Activated CD4-positive, alpha-beta T cell treated with anti-CD3 and anti-CD28 coated beads, Interleukin-2, amount 10 ng/mL, durations not matched to agents 24 days and 14 days (primary cell): ENCODE measurements around the gene GNA12. TPM values are rescaled to one million over a fixed set of nuclear protein-coding genes. Genes with fewer than 3 reads are reported as not detected.

ENCODE experiments used
- DNase-seq: peaks from one replicate; pipeline ENCODE4 v3.0.0; 2022
- H3K27ac Mint-ChIP-seq: one replicate; pipeline ENCODE4 v1.8.0; 2022; ENCODE audit warnings: mild to moderate bottlenecking, mixed read lengths
- H3K27me3 Mint-ChIP-seq: one replicate; pipeline ENCODE4 v1.8.0; 2022; ENCODE audit warnings: mixed read lengths
- H3K36me3 Mint-ChIP-seq: one replicate; pipeline ENCODE4 v1.8.0; 2022; ENCODE audit warnings: low read depth, mild to moderate bottlenecking, mixed read lengths
- H3K4me1 Mint-ChIP-seq: one replicate; pipeline ENCODE4 v1.8.0; 2021; ENCODE audit warnings: mixed read lengths
- H3K4me3 Mint-ChIP-seq: one replicate; pipeline ENCODE4 v1.8.0; 2022; ENCODE audit warnings: mild to moderate bottlenecking, moderate library complexity, mixed read lengths
- H3K9me3 Mint-ChIP-seq: one replicate; pipeline ENCODE4 v1.8.0; 2021; ENCODE audit warnings: mixed read lengths
- intact Hi-C: fragments of 100-400 bp; cut with micrococcal nuclease; formaldehyde crosslinking; loops from one replicate; pipeline ENCODE4 v1.15.1; 2023
- total RNA-seq: library from RNA; stranded (reverse); gene quantifications from 2 replicates; pipeline ENCODE4 v1.2.3, GENCODE V29; 2022

Gene GNA12
- total RNA-seq, 1 donor from 2014 or later, result 31.0 TPM

DNA sequence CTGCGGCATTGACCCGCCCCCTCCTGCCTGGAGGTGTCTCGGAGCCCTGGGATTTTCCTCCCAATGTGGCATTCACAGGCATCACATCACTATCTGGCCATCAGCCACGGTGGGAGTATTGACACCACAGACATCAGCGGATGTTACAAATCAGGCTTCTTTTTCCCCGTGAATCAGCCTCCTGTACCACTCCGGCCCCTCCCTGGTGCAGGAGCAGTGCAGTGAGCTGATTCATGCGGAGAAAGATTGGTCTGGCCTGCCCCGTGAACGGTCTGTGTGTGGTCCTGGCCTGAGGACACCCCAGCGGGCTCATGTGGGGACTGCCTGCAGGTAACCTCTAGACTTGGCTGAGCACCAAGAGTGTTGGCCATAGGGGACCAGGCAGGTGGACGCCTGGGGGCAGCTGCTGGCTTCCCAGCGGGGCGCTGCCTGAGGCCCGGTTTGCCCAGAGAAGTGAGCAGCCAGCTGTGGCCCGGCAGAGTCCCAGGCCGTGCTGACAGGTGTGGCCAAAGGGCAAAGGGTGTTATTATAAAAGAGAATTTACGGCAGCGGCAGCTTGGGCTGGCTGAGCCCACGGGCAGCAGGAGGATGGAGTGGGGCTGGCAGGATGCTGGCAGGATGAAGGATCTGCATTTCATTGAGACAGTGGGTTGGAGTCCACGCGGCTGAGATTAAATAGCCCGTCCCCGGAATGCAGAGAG, 32.1 kb upstream of the GNA12 start:
- intact Hi-C loops, result no loop called here
- H3K4me1 Mint-ChIP-seq, result peaks cover 49% of the 10 kb centered on the region
- H3K36me3 Mint-ChIP-seq, result no peaks in the 10 kb centered on the region
- no peak overlapping the region for H3K4me3 Mint-ChIP-seq
- H3K27me3 Mint-ChIP-seq, result no peaks in the 10 kb centered on the region
- no peaks in the 10 kb centered on the region for H3K9me3 Mint-ChIP-seq
- no peak overlapping the region for H3K27ac Mint-ChIP-seq
- no peak for DNase-seq

DNA sequence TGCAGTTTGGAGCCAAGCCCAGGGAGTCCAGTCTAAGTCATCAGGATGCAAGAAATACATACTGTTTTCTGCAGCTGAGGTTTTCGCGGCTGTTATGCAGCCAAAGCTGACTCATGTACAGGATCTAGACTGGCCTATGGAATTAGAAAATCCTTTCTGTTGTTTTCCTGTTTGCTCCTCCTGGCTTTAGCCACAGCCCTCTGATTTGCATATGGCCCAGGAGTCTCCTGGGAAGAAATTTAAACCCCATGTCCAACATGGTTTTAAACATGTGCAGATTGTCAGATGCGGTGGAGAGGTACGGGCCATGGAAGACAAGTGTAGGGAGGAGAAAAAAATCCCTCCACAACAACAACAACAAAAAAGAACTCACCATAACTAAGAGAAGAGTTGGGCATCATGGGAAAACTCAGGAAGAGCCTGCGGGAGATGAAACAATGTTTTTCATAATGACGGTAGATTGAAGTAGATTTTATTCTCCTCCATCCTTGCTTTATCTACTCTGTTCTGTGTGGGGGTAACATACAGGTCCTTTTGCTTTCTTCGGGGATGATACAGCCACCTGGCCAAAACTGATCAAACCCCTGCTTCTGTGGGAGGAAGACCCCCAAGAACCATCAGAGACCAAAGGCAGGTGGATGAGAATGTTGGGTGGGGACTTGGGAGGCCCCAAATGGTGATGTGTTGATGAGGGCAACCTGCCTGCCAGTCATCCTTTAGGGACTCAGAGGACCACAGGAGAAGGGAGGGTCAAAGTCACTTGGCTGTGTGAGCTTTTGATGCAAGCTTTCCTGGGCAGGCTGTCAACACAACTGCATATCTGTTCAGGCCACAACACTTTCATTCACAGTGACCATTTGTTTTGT, 29.8 kb upstream of the GNA12 start:
- Mint-ChIP-seq H3K4me3 (no peak overlapping the region), H3K27me3 (no peaks in the 10 kb centered on the region), H3K9me3 (peaks cover 2% of the 10 kb centered on the region), H3K4me1 (peaks cover 56% of the 10 kb centered on the region), H3K27ac (peak overlapping the region; percentile 81), H3K36me3 (no peaks in the 10 kb centered on the region)
- intact Hi-C loops, result no loop called here
- no peak for DNase-seq

DNA sequence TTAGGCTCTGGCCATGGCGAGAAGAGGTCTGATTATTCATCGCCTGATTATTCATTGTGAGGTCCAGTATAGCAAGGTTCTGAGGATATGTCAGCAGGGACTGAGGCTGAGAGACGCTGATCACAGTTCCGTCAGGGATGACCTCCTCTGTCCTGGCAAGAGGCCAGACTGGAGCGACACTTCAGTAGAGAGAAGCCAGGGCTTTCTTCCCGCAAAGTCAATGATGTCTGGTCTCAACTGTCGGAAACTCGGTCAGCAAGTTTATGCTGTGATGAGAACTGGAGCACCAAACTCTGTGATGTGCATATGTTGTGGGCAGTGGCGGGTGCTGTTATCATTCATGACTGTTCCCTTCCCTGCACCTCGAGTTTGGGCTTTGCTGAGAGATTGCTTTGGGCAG, 29.0 kb upstream of the GNA12 start:
- Mint-ChIP-seq H3K27me3 (no peaks in the 10 kb centered on the region), H3K4me3 (no peak overlapping the region), H3K9me3 (peaks cover 2% of the 10 kb centered on the region), H3K36me3 (no peaks in the 10 kb centered on the region), H3K27ac (no peak overlapping the region), H3K4me1 (peaks cover 48% of the 10 kb centered on the region)
- DNase-seq, result no peak
- intact Hi-C loops, result no loop called here

DNA sequence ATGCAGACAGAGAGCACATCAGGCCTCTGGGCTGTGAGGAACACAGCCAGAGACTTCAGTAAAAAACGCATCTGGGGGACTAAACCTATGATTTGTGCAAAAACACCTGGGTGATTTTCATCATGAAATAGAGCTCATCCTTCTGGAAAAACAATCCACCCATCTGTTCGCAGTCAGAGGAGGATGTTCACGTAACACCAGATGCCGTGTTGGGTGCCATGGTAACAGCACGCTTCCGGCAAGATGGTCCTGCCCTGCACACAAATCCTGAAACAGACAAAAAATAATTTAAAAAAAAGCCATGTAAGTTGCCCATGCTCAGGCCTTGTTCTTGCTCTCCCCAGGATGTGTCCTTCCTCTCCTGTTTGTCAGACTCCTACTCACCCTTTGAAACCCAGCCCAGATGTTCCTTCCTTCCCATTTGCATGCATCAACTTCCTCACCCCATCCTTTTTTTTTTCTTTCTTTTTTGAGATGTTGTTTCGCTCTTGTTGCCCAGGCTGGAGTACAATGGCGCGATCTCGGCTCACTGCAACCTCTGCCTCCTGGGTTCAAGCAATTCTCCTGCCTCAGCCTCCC, 28.3 kb upstream of the GNA12 start:
- peaks cover 2% of the 10 kb centered on the region for H3K9me3 Mint-ChIP-seq
- no peak overlapping the region for H3K27ac Mint-ChIP-seq
- intact Hi-C loops, result no loop called here
- peaks cover 47% of the 10 kb centered on the region for H3K4me1 Mint-ChIP-seq
- no peak for DNase-seq
- H3K4me3 Mint-ChIP-seq, result no peak overlapping the region
- no peaks in the 10 kb centered on the region for H3K27me3 Mint-ChIP-seq
- H3K36me3 Mint-ChIP-seq, result no peaks in the 10 kb centered on the region

DNA sequence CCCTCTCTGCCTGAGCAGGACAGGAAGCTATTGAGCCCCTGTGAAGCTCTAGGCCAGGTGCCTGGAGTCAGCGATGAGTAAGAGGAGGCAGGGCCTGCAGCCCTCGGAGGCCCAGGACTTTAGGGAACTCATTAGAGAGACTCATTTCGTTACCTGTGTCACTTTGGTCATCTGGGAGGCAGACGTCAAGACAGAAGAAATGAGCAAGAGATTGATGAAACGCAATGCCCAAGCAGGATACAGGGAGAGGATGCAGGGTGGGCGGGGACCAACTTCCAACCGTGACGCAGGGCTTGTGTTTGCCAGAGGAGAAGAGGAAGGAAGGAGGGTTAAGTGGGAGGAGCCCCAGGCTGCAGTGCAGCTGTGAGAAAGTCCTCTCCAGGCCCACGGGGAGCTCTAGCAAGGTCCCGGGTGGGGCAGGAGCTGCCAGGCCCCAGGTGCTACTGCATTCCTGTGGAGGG, 26.4 kb upstream of the GNA12 start:
- intact Hi-C loops, result no loop called here
- Mint-ChIP-seq H3K36me3 (no peaks in the 10 kb centered on the region), H3K27me3 (no peaks in the 10 kb centered on the region), H3K4me1 (peaks cover 47% of the 10 kb centered on the region), H3K27ac (peak overlapping the region; percentile 76), H3K9me3 (peaks cover 2% of the 10 kb centered on the region), H3K4me3 (peak overlapping the region; percentile 63)
- DNase-seq, result peak; percentile 89

DNA sequence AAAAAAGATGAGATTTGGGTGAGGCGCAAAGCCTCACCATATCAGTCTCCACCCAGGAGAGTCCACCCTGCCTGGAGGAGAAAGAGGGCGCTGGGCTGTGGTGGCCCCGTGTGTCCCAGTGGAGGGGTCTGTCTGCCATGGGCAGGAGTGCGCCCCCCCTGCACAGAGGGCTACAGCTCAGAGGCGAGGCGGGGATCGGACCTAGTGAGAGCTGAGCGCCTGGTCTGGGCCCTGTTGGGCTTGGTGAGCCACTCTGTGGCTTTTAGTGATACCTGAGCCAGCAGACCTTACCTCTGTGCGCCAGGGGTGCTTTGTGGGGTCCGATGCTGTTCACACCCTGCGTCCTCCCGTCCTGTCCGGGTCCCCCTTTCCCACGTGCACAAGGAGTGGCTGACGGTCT, 25.9 kb upstream of the GNA12 start:
- intact Hi-C loops, result loop anchor here (10.0 kb wide), 1 partner anchor 805 kb away; no protein-coding TSS in a partner anchor
- Mint-ChIP-seq H3K4me3 (peak overlapping the region; percentile 63), H3K4me1 (peaks cover 46% of the 10 kb centered on the region), H3K27ac (peak overlapping the region; percentile 79), H3K27me3 (no peaks in the 10 kb centered on the region), H3K9me3 (peaks cover 2% of the 10 kb centered on the region), H3K36me3 (no peaks in the 10 kb centered on the region)
- DNase-seq, result no peak

DNA sequence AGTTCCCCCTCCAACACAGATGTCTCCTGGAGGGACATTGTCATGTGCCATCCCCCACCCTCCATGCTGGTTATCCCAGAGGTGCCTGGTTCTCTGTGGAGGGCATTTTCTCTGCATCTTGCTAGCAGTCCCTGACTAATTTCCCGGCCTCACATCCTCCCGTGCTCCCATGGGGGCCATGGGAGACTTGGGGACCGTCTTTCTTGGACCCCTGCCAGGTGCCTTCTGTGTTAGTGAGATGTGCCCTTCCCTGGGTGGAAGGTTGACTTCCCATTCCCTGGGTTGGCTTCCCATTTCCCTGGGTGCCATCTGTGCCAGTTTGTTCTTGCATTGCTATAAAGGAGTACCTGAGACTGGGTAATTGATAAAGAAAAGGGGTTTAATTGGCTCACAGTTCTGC, 22.5 kb upstream of the GNA12 start:
- no peaks in the 10 kb centered on the region for H3K36me3 Mint-ChIP-seq
- peaks cover 2% of the 10 kb centered on the region for H3K9me3 Mint-ChIP-seq
- no peak overlapping the region for H3K4me3 Mint-ChIP-seq
- no peaks in the 10 kb centered on the region for H3K27me3 Mint-ChIP-seq
- intact Hi-C loops, result loop anchor here (10.0 kb wide), 1 partner anchor 808 kb away; no protein-coding TSS in a partner anchor
- H3K27ac Mint-ChIP-seq, result no peak overlapping the region
- H3K4me1 Mint-ChIP-seq, result peaks cover 46% of the 10 kb centered on the region
- no peak for DNase-seq

DNA sequence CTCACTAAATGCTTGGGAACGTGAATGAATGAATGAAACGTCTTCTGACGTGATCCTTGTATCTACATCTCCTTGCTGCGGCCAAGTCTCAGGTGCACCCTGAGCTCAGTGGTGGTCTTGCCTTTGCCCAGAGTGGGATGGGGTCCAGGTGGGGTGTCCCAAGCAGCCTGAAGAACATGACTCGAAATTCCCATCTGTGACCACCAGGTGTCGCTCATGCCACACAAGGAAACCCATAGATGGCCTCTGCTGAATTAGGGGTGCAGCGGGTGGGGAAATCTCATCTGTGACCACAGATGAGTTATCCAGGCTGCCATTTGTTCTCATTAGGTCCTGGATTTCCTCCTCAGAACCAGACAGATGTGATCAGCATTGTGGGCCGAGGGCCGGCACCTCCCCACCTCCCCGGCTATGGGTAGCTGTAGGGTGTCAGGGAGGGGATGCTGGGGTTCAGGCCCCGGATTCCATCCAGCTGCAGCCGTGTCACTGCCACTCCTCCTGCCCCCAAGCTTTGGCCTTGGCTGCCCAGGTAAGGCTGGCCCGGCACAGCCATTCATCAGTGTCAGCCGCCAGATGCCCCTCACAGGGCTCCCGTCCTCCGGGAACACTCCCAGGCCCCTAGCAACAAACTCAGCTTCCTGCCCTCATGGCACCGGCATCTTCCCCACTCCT, 21.0 kb upstream of the GNA12 start:
- DNase-seq, result peak; percentile 91
- Mint-ChIP-seq H3K4me3 (peak overlapping the region; percentile 76), H3K27ac (peak overlapping the region; percentile 90), H3K4me1 (peaks cover 34% of the 10 kb centered on the region), H3K36me3 (no peaks in the 10 kb centered on the region), H3K9me3 (peaks cover 2% of the 10 kb centered on the region), H3K27me3 (no peaks in the 10 kb centered on the region)
- intact Hi-C loops, result loop anchor here (1.0 to 10.0 kb wide), 5 partner anchors 37 to 810 kb away; partner anchors contain the start of gene SDK1

DNA sequence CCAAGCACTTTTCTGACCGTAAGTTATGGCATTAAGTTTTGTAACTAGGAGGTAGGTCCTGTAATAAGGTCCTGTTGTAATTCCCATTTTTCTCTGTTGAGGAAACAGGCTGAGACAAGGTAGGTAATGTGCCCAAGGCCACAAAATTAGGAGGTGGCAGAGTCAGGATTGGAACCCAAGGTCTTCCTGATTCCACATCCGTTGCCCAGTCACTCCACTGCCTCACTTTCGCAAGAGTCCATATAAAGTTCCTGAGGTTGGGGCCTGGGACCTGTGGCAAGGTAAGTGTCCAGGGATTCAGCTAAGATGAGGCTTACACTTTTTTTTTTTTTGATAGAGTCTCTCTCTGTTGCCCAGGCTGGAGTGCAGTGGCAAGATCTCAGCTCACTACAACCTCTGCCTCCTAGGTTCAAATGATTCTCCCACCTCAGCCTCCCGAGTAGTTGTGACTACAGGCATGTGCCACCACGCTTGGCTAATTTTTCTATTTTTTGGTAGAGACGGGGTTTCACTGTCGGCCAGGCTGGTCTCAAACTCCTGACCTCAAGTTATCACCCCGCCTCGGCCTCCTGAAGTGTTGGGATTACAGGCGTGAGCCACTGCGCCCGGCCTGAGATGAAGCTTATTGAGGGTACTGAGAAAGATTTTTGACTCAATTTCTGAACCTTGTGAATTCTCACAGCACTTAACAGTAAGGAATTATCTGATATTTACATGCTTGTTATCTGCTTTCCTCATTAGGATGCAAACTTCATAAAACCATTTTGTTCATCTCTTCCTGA, 20.3 kb upstream of the GNA12 start:
- Mint-ChIP-seq H3K4me3 (peak overlapping the region; percentile 73), H3K9me3 (peaks cover 2% of the 10 kb centered on the region)

DNA sequence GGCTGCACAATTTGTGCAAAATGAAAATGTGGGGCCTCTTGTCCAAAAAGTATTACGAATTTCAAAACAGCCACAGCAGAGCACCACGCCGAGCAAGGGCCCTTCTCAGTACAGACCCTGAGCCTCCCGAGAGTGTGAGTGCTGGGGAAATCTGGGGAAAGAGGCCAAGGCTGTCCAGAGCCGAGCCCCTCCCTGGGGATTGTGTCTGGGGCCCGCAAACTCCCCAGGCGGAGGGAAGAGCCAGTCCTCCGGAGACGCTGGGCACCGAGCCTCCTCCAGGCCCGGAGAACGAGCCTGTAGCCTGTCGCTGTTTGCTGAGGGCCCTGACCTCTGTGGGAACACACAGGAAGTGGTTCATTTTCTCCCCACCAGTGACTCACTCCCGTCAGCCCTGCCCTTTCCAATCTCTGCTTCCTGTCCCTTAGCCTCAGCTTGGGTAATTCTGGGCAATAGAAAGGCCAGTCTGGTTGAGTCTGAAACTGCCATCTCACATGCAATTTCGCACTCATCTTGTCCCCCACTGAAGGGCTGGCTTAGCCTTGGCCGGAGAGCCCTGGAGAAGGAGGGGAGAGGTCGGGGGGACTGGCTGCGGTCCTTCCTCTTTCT, 19.5 kb upstream of the GNA12 start:
- H3K4me1 Mint-ChIP-seq, result peaks cover 29% of the 10 kb centered on the region
- H3K27ac Mint-ChIP-seq, result peak overlapping the region; percentile 86
- intact Hi-C loops, result loop anchor here (1.0 to 10.0 kb wide), 7 partner anchors 19 to 811 kb away; partner anchors contain the start of genes GNA12 and SDK1
- H3K4me3 Mint-ChIP-seq, result peak overlapping the region; percentile 73
- no peaks in the 10 kb centered on the region for H3K9me3 Mint-ChIP-seq
- H3K27me3 Mint-ChIP-seq, result no peaks in the 10 kb centered on the region
- H3K36me3 Mint-ChIP-seq, result no peaks in the 10 kb centered on the region
- peak; percentile 92 for DNase-seq

More for the DNA sequence above, 20.3 kb upstream of the GNA12 start:
- Mint-ChIP-seq H3K4me1 (peaks cover 32% of the 10 kb centered on the region), H3K27ac (peak overlapping the region; percentile 90), H3K36me3 (no peaks in the 10 kb centered on the region), H3K27me3 (no peaks in the 10 kb centered on the region)
- intact Hi-C loops, result loop anchor here (2.0 to 10.0 kb wide), 3 partner anchors 38 to 810 kb away; partner anchors contain the start of gene SDK1
- no peak for DNase-seq

DNA sequence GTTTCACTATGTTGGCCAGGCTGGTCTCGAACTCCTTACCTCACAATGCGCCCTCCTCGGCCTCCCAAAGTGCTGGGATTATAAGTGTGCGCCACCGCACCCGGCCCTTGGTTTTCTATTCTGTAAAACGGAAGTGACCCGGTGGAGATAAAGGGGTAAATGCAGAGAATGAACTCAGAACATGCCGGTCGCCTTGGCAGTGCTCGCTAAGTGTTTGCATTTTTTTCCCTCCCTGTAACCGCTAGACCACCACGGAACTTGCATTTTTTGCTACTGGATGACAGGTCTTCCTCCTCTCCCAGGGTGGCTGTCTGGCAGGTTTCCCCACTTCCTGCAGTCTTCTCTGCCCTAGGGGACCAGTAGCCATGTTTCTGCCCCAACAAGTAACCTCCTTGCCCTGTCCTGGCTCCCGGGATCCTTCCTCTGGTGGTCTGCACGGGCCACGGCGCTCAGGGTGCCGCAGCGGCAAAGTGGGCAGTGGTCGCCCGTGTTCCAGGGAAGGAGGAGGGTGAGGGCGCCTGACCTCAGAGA, 18.8 kb upstream of the GNA12 start:
- Mint-ChIP-seq H3K36me3 (no peaks in the 10 kb centered on the region), H3K4me1 (peaks cover 29% of the 10 kb centered on the region), H3K9me3 (no peaks in the 10 kb centered on the region), H3K27ac (peak overlapping the region; percentile 86), H3K27me3 (no peaks in the 10 kb centered on the region), H3K4me3 (peak overlapping the region; percentile 73)
- intact Hi-C loops, result loop anchor here (1.0 to 10.0 kb wide), 6 partner anchors 18 to 812 kb away; partner anchors contain the start of gene GNA12
- peak; percentile 61 for DNase-seq

DNA sequence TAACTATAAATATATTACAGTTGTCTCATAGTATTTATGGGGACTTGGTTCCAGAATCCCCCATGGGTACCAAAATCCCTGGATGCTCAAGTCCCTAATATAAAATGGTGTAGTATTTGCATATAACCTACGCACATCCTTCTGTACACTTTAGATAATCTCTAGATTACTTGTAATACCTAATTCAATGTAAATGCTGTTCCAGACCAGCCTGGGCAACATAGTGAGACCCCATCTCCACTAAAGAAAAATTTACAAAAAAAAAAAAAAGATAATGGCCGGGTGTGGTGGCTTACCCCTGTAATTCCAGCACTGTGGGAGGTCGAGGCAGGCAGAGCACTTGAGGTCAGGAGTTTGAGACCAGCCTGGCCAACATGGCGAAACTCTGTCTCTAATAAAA, 17.4 kb upstream of the GNA12 start:
- no peak overlapping the region for H3K4me3 Mint-ChIP-seq
- no peaks in the 10 kb centered on the region for H3K9me3 Mint-ChIP-seq
- H3K27ac Mint-ChIP-seq, result no peak overlapping the region
- no peaks in the 10 kb centered on the region for H3K27me3 Mint-ChIP-seq
- peaks cover 29% of the 10 kb centered on the region for H3K4me1 Mint-ChIP-seq
- DNase-seq, result no peak
- H3K36me3 Mint-ChIP-seq, result no peaks in the 10 kb centered on the region
- intact Hi-C loops, result loop anchor here (5.0 to 10.0 kb wide), 2 partner anchors 41 to 813 kb away; no protein-coding TSS in a partner anchor
